ENCODE results near the gene PSMA4.

PSMA4 gene

GRCh38 chr15:78573416-78573815 lies 33.2 kb downstream of the PSMA4 start:
- no peak for TF ChIP-seq CTCF (conservative IDR thresholded peaks at IDR 0.05; ENCODE audit: low read depth)
- POLR2A ChIA-PET (ENCODE audit: low non-redundant PET) = no interaction called here
- CTCF ChIA-PET = no interaction called here

GRCh38 chr15:78574944-78575343 lies 34.7 kb downstream of the PSMA4 start:
- no peak for TF ChIP-seq CTCF (conservative IDR thresholded peaks at IDR 0.05; ENCODE audit: low read depth)
- ChIA-PET POLR2A (ENCODE audit: low non-redundant PET) (no interaction called here), CTCF (no interaction called here)

More at GRCh38 chr15:78573416-78573815, 33.2 kb downstream of the PSMA4 start:
- no peak overlapping the region for H3K27ac ChIP-seq
- DNase-seq (ENCODE audit: low spot score) = no peak

GRCh38 chr15:78597583-78597982 lies 57.3 kb downstream of the PSMA4 start:
- no peak overlapping the region for H3K27ac ChIP-seq
- TF ChIP-seq CTCF (conservative IDR thresholded peaks at IDR 0.05; ENCODE audit: low read depth) = no peak
- CTCF ChIA-PET = interaction anchor here (0.6 kb wide), 1 partner anchor 10 kb away, joined by 4 read pairs; no protein-coding TSS in a partner anchor
- POLR2A ChIA-PET (ENCODE audit: low non-redundant PET) = no interaction called here
- no peak for DNase-seq (ENCODE audit: low spot score)

More at GRCh38 chr15:78574944-78575343, 34.7 kb downstream of the PSMA4 start:
- DNase-seq (ENCODE audit: low spot score) = no peak
- no peak overlapping the region for H3K27ac ChIP-seq

- POLR2A ChIA-PET (ENCODE audit: low non-redundant PET) = no interaction called here
- CTCF ChIA-PET = interaction anchor here (0.6 kb wide), 1 partner anchor 11 kb away, joined by 4 read pairs; no protein-coding TSS in a partner anchor
Observed at GRCh38 chr15:78598348-78598747, 58.1 kb downstream of the PSMA4 start.

GRCh38 chr15:78599189-78599588 lies 58.9 kb downstream of the PSMA4 start:
- POLR2A ChIA-PET (ENCODE audit: low non-redundant PET) = no interaction called here
- no peak for DNase-seq (ENCODE audit: low spot score)
- no peak for TF ChIP-seq CTCF (conservative IDR thresholded peaks at IDR 0.05; ENCODE audit: low read depth)
- no peak overlapping the region for H3K27ac ChIP-seq
- CTCF ChIA-PET = no interaction called here

More at GRCh38 chr15:78598348-78598747, 58.1 kb downstream of the PSMA4 start:
- DNase-seq (ENCODE audit: low spot score) = no peak
- TF ChIP-seq CTCF (conservative IDR thresholded peaks at IDR 0.05; ENCODE audit: low read depth) = no peak
- H3K27ac ChIP-seq = no peak overlapping the region
